ENCODE results near the gene RBM39. TPM values are rescaled to one million over a fixed set of nuclear protein-coding genes. Genes with fewer than 3 reads are reported as not detected.

RBM39 gene
- total and polyA plus RNA-seq, 2 of the 13 experiments (the other 11 are each of a cell fraction or from before 2014, with no cell fraction given) = 788 to 920 TPM

DNA sequence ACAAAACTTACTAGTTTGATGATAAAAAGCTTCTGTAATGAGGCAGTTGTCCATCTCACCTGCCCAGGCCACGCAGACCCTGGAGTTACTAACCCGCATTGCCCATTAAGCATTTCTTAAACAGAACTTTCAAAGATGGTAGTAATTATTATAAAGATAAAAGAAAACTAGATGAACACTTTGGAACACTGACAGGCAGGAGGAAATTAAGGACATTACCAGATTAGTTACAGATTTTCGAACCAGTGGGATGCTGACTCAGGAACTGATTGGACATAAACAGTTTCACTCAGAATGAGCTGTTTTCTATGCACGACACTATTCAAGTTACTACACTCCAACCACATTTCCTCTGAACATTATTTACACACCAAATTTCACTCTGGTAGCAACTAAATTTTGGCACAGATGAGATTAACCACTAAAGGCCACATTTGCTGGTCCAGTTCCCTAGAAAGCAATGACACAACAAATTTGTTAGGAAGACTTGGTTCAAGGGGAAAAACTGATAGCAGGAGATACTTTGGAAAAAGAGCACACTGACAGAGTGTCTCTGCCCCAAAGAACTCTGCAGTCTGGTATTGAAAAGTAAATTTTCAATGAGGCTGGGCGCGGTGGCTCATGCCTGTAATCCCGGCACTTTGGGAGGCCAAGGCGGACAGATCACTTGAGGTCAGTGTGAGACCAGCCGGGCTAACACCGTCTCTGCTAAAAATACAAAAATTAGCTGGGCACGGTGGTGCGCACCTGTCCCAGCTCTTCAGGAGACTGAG, 39.8 kb downstream of the RBM39 start (continued):
- TF ChIP-seq ZHX2 (IDR thresholded peaks at IDR 0.05; ENCODE audit: low read depth) (no peak), ZHX2 (CRISPR knock-in tag; IDR thresholded peaks at IDR 0.05; ENCODE audit: borderline replicate concordance) (no peak), FOXJ3 (CRISPR knock-in tag; IDR thresholded peaks at IDR 0.05; ENCODE audit: borderline replicate concordance) (peak; percentile 43; the same call in 1 of the 2 replicates), RBAK (CRISPR knock-in tag; IDR thresholded peaks at IDR 0.05) (no peak), ZNF777 (CRISPR knock-in tag; IDR thresholded peaks at IDR 0.05) (no peak), ZBTB34 (CRISPR knock-in tag; IDR thresholded peaks at IDR 0.05) (0 out of 2 replicates have a peak, but pooled peaks have one; percentile 60), HDAC2 (CRISPR knock-in tag; IDR thresholded peaks at IDR 0.05) (no peak), ZFP36L2 (CRISPR knock-in tag; IDR thresholded peaks at IDR 0.05) (no peak), CCAR2 (optimal IDR thresholded peaks at IDR 0.05; ENCODE audit: low read depth, low read length) (no peak), NR2F2 (IDR thresholded peaks at IDR 0.05; ENCODE audit: borderline replicate concordance, low read depth) (no peak), ZNF577 (CRISPR knock-in tag; IDR thresholded peaks at IDR 0.05; ENCODE audit: borderline replicate concordance, low read depth) (no peak), ZNF496 (CRISPR knock-in tag; IDR thresholded peaks at IDR 0.05; ENCODE audit: insufficient replicate concordance) (no peak), NFRKB (IDR thresholded peaks at IDR 0.05) (no peak), ZNF703 (CRISPR knock-in tag; IDR thresholded peaks at IDR 0.05; ENCODE audit: borderline replicate concordance) (no peak), HOMEZ (CRISPR knock-in tag; IDR thresholded peaks at IDR 0.05; ENCODE audit: low read depth) (no peak)
- TF ChIP-seq, protein P1, sequence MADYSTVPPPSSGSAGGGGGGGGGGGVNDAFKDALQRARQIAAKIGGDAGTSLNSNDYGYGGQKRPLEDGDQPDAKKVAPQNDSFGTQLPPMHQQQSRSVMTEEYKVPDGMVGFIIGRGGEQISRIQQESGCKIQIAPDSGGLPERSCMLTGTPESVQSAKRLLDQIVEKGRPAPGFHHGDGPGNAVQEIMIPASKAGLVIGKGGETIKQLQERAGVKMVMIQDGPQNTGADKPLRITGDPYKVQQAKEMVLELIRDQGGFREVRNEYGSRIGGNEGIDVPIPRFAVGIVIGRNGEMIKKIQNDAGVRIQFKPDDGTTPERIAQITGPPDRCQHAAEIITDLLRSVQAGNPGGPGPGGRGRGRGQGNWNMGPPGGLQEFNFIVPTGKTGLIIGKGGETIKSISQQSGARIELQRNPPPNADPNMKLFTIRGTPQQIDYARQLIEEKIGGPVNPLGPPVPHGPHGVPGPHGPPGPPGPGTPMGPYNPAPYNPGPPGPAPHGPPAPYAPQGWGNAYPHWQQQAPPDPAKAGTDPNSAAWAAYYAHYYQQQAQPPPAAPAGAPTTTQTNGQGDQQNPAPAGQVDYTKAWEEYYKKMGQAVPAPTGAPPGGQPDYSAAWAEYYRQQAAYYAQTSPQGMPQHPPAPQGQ (CRISPR knock-in tag; IDR thresholded peaks at IDR 0.05; ENCODE audit: borderline replicate concordance) = no peak
- TF ChIP-seq, protein P2, sequence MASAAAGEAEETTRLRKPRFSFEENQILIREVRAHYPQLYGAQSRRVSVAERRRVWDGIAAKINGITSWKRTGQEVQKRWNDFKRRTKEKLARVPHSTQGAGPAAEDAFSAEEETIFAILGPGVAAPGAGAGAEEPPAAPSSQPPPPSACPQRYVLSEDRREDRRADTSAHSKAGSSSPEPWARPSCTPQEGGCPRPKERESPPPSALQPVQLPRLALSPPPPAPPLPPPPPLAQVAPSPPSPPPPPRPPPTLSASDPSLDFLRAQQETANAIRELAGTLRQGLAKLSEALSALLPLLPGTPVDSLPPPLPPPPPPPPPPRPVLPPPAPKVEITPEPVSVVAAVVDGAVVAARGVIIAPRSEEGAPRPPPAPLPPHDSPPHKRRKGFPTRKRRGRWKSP (CRISPR knock-in tag; IDR thresholded peaks at IDR 0.05) = peak; percentile 39; the same call in 1 of the 2 replicates
